Left renal pelvis (tissue), 4 donors: Measurements from ENCODE around the gene PRKAR2B. TPM values are rescaled to one million over a fixed set of nuclear protein-coding genes. Genes with fewer than 3 reads are reported as not detected.
"Not testable (repeated sequence)": the region's sequence is repeated elsewhere in the genome, so short reads cannot be mapped to it uniquely, and the experiment has no call there.

Experiments used
- DNase-seq, 4 donors: peaks; one replicate each; pipeline ENCODE4 v3.0.0-alpha.2; 2013; ENCODE audit warnings: low read depth in 4 of 4, low spot score in 3 of 4
- polyA plus RNA-seq, 4 donors: library from polyadenylated mRNA; unstranded; fragments of 120-200 nt; gene quantifications; one replicate each; pipeline ENCODE4 v1.2.1, GENCODE V29; 2013; ENCODE audit not compliant: insufficient read length in 4 of 4

The PRKAR2B gene
- polyA plus RNA-seq, 4 donors = 21.1 to 50.9 (median 40.1) TPM

DNA sequence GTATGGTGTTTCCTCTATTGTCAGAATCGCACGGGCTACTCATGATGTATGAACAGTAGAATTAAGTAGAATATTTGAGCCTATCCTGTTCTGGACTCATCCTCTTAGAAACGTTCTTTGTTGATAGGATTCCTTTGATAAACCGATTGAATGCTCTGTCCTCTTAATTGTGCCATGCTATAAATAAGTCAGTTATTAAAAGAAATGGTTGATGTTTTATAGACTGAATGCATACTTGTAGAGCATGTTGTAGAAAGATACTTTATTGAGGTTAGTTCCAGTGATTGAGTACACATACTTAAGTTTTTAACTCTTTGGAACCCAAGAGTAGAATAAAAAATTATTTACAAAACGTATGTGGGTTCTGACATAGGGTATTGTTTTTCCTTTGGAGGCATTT, 69.4 kb downstream of the PRKAR2B start:
- peak in 1 of 4 donors; percentile 32 for DNase-seq

DNA sequence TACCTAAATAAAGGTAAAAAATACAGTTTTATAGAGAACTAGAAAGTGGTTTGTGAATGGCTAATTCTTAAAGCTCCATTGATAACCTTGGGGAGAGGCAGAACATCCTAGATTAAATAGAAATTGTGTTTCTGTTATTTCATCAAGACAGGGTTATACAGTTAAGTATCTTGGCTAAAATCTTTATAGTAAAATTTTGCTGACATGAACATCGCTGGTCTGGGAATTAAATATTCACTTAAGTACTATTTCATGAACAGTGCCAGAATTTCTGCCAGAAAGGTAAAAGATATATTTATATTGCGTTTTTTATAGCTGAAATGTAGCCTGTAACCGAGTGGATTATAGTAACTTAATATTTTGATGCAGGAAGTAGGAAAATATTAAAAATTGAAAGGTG, 70.6 kb downstream of the PRKAR2B start:
- no peak for DNase-seq

DNA sequence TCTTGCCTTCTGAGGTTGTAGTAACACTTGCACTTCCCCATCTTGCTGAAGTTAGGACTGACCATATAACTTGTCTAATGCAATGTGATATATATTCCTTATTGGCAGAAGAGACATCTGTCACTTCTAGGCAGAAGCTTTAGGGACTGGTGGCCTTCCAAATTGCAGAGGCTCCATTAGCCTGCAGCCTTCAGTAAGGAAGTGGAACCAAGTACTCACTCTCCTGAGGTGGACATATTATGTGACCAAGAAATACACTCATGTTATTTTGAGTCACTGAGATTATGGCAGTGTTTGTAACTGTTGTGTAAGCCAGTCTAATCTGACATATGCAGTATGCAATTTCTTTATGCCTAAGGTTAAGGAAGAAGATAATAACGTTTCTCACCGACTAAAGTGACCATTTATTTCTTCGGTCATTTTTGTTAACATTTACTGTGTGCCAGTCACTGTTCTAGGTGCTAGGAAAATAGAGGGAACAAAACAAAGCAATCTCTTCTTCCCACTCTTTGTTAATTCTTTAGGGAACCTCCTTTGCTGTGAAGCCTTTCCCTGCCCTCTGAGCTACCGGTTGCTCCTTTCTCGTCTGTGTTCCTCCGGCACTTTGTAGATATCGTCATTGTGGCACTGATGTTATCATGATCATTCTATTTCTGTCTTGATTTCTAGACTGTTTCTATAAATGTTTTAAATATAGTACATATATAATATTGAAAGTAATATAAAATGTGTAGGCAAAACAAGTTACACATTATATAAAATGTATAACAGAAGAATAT, 71.4 kb downstream of the PRKAR2B start:
- DNase-seq = no peak

DNA sequence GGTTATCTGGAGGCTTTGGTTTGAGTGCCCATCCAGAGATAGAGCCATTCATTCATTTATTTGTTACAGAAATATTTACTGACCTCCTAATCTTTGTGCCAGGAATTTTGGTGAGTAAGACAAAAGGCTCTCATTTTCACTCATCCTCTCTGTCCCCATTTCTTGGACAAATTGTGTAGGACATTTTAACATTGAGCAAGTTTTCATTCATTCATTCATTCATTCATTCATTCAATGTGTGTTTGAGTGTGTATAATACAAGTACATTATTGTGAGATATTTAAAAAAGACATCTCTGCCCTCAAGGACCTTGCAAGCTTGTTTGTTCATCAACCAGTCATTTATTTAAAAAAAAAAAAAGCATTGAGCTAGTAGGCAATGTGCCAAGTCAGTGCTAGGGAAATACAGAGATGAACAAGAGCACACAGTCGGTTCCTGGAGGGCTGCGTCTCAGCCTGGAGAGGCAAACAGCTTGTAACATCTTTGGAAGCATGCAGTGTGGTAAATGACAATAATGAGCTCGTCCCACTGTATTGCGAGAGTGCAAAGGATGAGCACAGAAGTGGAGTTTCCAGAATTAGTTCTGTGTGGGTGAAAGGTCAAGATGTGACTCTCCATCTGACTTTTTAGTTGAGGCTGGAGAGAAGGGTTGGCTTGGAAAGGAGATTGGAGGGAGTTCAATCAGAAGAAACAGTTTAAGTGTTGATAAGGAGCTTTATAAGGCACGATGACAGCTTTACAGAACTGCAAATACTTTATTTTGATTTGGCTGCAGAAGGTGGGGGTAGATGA, 73.8 kb downstream of the PRKAR2B start:
- DNase-seq = no peak

DNA sequence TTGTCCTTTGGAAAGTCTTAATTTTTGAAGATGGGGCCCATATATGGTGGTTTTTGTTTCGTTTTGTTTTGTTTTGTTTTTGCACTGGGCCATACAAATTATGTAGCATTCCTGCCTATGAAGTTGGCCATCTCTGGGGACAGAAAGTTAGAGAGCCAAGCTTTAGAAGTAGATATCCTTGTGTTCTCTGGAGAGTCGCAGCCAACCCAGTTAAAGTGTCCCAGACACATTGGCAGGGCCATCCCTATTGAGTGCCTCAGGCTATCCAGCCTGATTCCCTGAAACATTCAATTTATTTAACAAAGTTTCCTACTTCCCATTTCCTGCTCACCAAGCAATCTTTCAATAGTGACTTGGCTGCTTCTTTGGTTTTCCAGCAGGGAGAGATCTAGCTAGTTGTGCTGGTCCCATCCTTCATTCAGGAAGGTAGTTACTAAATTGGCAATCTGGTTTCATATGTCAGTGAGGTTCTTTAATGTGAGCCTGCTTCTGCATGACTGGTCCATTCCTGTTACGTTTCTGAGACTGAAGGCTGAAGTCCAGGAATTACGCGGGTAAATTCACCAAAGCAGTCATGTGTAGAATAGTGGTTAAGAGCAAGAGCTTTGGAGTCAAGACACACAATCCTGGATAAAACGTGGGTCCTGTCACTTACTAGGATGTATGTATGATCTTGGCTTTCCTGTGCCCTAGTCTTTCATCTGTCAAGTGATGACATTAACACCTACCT, 75.0 kb downstream of the PRKAR2B start:
- no peak for DNase-seq

DNA sequence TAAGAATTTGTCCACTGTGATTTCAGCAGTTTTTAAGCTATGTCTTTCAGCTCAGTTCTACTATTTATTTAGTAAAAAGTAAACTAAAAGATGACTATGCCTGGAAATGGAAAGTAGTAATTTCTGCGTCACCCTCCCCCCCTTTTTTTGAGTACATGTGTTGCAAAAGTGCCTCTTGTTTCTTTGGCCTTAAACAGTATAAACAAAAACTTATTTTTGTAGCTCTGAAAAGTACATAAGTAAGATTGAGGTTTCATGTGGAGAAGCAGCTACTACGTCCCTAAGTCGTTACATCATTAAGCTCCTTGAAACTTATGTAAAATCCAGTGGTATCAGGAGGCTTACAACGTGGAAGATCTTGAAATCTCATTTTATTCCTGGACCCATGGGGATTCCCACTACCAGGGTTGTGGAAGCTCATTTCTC, 78.0 kb downstream of the PRKAR2B start:
- DNase-seq = no peak

DNA sequence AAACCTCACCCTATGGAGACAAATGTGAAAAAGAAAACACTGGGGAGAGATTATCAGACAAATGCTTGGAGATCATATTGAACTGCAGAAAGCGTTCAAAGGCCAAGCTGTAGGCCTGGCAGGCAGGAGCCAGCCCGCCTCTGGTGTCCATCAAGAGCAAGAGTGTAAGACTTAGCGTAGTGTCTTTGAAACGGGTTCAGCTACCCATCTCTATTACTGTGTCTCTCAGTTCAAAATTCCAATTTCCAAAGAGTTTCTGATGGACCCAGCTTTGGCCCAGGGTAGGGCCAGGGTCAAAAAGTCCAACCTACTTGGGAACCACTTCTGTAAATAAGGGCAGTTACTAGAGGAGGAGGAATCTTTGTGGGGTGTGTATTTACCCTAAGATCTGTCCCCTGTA, 78.9 kb downstream of the PRKAR2B start:
- no peak for DNase-seq

DNA sequence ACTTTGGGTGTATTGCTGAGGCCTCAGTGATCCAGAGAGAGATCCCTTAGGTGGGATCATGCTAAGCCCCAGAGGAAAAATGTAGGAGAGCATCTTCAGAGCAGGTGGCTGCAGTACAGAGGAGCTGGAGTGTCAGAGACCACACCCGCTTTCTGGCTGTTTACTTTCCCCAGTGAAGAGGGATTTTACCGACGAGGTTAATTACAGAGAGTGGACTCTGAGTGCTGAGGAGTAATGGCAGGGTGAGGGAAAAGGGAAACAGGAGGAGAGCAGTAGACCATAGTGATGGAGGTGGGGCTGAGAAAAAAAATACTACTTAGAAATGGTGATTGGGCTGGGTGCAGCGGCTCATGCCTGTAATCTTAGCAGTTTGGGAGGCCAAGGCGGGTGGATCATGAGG, 81.0 kb downstream of the PRKAR2B start:
- DNase-seq = no peak

DNA sequence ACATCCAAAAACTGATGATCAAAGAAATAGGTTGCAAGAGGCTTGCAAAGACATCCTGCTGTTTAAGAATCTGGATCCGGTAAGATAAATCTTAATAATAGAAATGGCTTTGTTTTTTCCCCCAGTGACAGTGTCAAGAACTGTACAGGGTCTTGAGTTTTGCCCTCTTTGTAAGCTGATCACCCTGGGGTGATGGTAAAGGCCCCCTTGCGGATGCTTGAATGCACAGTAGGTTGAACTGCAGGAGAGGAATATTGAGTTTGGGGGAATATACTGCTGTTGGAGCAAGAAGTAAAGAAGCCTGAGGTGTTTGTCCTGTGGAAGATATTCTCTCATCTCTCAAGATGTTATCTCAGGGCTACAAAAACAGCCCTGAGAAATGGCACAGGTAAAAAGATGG, 83.7 kb downstream of the PRKAR2B start:
- no peak for DNase-seq

DNA sequence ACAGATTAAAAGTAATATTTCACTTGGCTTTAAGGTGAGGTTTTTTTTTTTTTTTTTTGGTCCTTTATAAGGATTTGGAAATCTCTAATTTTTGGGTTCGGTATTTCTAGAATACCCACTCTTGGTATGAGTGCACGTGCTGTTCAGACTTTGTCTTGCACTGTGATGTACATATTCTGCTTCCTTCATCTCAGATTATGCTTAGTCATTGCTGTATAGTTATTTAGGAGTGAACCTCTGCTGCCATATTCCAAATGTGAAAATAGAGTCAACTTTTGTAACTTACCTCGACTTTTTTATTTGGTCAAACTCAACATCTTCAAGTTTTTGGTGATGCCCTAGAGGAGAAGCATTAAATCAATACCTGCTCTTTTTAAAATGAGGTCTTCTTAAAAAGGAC, 84.2 kb downstream of the PRKAR2B start:
- no peak for DNase-seq

DNA sequence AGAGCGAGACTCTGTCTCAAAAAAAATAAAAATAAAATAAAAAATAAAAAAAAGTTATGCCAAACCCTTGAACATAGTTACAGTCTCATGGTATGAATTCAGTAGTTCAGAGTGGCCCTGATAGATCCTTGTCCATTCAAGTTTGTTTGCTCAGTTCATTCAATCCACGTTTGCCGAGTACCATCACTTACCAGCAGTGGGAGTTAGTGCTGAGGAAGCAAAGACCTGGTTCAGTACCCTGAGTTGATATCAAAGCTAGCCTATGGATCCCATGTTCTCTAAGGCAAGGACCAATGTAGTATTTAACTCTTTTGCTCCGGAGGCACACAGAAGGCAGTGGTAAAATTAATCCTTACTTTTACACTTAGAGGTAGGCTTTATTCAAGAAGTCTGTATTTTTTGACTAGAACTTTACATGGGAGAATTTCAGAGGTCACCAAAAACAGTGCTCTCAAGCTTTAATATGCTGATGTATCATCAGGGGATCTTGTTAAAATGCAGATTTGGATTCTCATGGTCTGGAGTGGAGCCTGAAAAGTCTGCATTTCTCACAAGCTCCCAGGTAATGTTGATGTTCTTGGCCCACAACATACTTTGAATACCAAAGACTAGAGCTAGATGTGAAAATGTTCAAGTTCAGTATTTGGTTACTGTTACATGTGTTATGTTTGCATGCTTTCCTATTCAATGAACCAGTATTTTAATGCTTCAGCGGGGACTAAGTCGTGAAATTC, 86.1 kb downstream of the PRKAR2B start:
- DNase-seq = no peak

DNA sequence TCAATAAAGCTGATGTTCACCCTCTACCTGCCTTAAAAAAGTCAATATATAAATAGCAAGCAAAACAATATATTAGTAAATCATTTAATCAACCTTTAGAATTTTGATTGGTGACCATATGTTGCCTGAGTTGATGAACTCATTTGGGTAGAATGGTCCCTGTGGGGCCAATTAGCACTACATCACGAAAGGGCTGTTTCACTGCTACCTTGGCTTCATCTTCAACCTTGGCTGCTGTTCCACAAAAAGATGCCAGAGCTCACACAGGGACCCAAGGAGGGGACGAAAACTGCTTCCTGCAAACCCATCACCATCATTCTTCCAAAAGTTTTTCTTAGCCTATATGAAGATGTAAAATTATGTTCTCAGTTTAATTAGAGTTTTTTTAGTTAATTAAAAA, 88.9 kb downstream of the PRKAR2B start:
- DNase-seq = no peak

DNA sequence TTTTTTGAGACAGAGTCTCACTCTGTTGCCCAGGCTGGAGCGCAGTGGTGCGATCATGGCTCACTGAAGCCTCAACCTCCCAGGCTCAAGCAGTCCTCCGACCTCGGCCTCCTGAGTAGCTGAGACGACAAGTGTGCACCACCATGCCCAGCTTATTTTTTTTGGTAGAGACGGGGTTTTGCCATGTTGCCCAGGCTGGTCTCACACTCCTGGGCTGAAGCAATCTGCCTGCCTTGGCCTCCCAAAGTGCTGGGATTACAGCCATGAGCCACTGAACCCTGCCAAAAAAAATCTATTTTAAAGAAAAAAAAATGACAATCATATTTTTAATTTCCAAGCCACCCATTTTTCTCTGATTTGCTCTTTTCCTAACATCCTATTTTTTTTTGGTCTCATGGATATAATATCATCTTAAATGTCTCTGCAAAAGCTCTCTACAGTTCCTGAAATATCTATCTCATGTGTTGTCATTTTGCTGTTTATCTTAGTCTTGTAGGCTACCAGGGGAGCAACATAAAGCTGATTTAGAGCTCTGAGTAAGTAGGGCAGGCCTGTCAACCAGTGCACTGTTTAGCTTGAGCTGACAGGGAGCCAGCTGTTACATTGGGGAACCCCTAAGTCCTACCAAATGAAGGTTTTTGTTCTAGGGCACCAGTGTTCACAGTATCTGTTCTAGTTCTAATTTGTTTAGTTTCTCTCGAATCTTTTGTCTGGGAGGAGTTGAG, 94.4 kb downstream of the PRKAR2B start:
- DNase-seq = no peak

DNA sequence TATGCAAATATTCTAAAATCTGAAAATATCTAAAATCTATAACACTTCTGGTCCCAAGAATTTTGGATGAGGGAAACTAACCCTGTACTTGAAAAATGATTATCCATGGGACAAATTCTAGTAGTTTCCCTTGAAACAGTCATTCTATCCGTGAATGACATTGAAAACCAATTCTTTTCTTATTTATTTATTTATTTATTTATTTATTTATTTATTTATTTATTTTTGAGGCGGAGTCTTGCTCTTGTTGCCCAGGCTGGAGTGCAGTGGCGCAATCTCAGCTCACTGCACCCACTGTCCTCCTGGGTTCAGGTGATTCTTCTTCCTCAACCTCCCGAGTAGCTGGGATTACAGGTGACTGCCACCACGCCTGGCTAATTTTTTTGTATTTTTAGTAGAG, 99.4 kb downstream of the PRKAR2B start:
- DNase-seq = not testable (repeated sequence)

DNA sequence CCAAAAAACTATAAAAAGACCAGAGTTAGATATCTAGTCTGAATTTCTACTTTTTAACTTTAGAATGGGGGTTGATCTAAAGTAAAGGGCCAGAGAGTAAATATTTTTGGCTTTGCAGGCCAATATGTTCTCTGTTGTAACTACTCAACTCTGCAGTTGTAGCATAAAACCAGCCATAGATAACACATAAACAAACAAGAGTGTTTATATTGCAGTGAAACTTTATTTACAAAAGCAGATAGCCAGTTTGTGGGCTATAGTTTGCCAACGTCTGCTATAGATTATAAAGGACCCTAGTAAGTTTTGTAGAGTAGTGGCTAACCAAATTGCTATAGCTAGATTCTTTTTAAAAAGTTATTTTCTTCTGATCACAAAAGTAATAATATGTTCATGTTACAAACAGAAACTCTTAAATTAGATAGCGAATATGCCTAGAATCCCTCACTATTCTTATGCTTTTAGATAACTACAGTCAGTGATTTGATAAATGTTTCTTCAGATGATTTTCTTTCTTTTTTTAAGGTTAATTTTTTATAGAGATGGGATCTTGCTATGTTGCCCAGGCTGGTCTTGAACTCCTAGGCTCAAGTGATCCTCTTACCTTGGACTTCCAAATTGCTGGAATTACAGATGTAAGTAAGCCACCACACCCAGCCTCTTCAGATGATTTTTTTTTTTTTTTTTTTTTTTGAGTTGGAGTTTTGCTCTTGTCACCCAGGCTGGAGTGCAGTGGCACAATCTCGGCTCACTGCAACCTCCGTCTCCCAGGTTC, 100.7 kb downstream of the PRKAR2B start:
- no peak for DNase-seq

DNA sequence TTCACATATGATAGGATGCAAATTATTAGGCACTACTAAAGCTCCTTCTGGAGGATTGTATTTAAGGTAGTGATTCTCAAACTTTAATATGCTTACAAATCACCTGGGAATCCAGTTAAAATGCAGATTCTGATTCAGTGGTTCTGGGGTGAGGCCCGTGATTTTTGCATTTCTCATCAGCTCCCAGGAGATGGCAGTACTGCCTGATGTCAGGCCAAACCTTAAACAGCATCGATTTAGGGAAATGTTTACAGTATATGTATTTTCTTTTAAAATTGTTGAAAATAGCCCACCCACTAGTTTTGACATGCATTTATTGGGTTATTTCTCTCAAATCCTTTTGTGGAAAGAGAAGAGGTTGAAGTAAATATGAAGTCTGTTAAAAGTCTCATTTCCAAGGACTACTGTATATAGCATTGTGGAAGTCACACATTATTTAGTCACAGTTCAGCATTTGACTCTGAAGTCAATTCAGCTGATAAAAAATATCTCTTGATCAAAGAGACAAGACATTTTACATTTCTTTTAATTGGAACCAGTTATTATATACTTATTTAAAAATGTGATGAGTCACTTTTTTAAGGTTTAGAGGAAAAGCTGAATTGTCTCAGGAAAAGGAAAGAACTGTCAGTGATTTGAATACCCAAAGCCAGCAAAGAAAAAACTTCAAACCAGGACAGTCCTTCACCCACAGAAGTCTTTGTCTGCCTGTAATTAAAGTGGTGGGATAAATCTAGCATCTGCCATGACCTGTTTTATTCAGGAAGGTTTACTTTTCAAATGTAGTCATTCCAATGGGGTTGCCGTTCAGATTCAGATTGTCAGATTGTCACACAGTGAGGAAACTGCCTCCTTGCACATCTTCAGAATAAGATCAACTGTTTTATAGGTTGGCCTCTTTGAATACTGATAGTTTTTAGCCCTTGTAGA, 103.2 kb downstream of the PRKAR2B start:
- DNase-seq = no peak

DNA sequence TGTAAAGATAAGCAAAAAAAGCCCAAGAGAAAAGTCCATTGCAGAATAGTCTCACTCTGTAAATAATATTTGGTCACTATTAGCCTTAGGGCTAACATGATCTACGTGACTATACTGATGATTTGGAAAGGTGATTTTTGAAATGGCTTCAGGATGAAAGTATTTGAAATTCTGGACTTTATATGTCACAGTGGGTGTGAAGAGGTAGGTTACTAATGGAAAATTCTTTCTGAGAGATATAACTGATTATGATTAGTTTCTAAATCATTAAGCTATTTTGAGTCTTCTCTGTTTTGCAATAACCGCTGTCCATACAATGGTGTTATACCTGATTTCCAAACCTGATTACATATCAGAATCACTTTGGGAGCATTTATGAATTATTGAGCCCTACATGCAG, 104.2 kb downstream of the PRKAR2B start:
- no peak for DNase-seq

DNA sequence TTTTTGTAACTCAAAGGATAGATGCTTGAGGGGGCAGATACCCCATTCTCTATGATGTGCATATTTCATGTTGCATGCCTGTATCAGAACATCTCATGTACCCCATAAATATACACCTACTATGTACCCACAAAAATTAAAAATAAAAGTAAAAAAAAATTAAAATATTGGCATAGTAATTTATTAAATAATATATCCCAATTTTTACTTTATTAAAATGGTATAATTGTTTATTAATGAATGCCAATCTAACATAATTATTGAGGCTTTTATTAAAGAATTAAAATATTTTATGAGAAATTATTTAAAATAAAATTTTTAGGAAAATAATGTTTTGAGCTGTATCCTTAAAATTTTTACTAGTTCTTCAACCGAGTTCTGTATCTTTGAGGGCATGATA, 105.4 kb downstream of the PRKAR2B start:
- no peak for DNase-seq
